GM21367 (cell line): ENCODE results near the gene KRTAP10-12.

Source experiments
- ATAC-seq: cut with Tn5 transposase; IDR thresholded peaks from one replicate; pipeline ENCODE4 v1.9.1; 2021; ENCODE audit not compliant: unreplicated experiment

KRTAP10-12 gene

DNA sequence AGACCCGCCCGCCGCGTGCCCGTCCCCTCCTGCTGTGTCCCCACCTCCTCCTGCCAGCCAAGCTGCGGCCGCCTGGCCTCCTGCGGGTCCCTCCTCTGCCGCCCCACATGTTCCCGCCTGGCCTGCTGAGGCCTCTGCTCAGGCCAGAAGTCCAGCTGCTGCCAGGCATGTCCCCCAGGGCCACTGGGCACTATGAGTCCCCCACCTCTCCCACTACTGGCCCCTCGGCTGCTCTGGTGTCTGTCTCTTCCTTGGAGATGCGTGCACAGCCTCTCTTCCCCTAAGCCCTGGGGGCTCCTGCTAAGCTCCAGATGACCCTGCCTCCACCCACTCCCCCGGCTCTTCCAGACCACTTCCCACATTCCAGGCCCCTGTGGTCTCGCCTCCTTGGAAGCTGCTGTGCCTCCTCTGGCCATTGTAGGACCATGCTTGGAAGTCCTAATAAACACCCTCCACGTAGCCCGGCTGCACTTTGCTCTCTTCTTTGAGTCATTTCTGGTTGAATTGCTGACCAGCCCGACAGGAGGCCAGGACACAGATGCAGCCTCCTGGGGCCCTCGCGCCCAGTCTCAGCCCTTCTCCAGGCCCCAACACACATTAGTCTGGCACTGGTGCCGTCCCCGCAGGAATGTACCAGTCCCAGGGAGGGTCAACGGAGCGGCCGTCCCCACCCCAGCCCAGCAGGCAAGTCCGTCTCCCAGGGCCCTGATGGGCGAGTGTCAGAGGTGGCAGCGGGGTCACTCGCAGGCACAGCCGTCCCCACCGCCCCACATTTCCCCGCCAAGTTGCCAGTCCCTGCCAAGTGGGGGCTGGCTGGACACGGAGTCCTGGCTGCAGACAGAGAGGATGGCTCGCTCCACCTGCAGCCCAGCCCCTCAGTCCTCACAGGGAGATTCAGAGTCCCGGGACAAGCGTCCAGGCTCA is 1.1 kb downstream of the KRTAP10-12 start:
- ATAC-seq: no peak

DNA sequence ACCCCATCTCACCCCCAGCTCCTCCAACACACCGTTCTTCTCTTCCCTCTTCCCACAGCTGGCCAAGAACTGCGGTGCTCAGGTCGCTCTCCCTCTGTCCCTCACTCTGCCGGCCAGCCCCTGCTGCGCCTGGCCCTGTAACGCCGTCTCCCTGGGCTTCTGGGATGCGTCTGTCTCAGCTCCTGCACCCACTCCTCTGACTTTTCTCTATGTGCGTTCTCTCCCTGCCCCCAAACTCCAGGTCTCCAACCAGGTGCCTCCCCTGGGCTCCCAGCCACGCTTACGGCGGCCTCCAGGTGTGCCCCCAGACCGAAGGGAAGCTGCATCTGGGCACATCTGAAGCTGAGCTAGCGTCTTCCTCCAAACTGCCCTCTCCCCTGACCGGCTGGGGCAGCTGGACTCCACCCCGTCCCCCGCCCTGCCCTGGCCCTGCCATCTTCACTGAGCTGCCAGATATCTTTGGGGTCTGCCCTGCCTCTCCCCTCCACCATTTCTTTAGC is 2.6 kb downstream of the KRTAP10-12 start:
- ATAC-seq: no peak

DNA sequence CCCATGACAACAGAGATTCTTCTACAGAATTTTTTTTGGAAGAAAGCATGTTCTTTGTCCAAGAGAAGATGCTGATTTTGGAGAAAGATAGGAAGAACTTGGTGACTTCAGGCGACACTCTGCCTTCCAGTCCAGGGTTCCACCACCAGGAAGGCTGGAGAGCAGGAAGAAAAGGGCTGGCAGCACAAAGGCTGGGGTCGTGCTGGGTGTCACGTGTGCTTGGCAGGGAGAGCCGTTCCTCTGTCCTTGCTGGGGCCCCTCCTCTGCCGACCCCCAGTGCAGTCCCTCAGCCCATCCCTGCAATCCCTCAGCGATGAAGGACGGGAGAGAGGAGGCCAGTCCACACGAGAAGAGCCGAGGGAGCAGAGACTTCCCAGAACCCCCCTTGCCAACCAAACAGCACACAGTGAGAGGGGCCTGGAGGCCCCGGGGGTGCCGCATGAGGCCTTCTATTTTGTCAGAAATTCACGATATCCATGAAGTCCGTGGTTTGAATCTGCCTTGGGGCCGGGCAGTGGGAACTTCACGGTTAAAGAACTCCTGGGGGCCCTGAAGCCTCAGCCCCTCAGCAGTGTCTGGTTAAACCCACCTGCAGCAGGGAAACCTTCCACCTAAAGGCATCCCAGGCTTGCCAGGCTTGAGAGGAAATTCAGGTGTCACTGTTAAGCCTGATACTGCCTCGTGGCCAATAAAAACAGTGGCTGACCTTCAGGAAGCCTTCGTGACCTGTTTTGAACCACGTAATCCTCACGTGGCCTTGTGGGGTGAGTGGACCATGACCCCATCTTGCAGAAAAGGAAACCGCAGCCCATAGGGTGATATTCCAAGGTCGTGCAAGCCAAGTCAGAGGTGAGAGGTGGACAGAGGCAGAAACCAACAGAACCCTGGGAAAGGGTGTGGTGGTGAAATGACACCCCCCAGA is 3.4 kb downstream of the KRTAP10-12 start:
- no peak for ATAC-seq

DNA sequence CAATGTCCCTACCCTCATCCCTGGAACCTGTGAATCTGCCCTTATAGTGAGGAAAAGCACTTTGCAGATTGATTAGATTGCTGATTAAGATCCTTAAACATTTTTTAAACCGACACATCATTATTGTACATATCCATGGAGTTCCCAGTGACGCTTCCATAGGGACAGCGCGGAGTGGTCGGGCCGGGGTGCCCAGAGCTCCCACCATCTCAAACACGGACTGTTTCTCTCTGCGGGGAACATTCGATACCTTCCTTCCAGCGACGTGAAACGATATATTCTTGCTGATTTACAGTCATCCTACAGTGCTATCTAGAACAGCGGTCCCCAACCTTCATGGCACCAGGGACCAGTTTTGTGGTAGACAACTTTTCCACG is 4.0 kb downstream of the KRTAP10-12 start:
- no peak for ATAC-seq

DNA sequence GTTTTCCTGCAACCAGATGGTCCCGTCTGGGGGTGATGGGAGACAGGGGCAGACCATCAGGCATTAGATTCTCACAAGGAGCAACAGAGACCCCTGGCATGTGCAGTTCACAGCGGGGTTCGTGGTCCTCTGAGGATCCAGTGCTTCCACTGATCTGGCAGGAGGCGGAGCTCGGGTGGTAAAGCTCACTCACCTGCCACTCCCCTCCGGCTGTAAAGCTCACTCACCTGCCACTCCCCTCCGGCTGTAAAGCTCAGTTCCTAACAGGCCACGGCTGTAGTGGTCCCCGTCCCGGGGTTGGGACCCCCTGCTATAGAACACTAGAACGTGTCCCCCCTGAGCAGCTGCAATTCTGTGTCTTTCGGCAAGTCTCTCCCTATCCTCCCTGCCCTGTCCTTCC is 4.6 kb downstream of the KRTAP10-12 start:
- no peak for ATAC-seq

DNA sequence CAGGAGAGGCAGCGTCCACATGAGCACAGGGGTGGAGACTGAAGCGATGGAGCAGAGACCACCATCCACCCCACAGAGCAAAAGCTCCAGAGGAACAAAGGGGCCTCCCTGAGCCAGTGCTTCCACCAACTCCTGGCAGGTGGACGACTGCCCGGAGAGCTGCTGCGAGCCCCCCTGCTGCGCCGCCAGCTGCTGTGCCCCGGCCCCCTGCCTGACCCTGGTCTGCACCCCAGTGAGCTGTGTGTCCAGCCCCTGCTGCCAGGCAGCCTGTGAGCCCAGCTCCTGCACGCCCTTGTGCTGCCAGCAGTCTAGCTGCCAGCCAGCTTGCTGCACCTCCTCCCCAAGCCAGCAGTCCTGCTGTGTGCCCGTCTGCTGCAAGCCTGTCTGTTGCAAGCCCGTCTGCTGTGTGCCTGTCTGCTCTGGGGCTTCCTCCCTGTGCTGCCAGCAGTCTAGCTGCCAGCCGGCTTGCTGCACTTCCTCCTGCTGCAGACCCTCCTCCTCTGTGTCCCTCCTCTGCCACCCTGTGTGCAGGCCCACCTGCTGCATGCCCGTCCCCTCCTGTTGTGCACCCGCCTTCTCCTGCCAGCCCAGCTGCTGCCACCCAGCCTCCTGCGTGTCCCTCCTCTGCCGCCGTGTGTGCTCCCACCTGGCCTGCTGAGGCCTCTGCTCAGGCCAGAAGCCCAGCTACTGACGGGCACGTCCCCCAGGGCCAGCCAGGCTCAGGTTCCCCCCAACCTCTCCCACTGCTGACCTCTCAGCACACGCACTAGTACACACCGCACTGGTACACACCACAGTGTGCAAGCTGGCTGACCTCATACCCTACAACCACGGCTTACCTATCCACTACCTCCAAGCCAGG is 5.4 kb downstream of the KRTAP10-12 start:
- no peak for ATAC-seq

DNA sequence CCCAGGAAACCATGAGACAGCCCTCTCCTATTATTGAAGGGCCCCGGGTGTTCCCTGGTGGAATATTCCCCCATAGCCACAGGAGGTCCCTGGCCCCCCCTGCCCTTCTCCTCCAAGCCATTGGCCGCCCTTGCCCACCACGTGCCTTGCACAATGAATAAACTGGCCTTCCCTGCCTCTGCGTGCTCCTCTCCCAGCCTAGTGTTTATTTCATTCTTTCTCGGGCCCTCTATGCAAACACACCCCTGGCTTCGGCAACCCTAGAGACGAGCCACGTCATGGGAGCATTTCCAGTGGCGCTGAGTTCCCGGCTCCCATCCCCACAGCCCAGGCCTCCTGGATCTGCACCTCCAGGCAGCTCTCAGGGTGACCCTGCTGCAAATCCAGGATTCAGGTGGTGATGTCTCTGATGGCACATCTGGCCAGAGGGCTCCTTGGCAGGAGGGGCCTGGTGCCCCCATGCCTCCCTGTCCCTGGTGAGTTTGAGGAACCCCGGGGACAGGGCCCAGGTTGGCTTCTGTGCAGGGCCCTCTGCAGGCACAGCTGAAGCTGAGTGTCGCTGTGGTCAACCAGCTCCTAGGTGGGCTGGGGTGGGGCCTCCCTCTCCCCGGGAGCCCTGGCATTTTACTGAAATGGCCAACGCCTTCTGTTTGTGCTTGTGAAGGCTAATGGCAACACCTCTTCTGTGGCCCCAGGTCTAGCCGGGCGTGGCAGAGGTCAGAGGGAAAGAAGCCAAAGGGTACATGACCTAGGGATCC is 6.2 kb downstream of the KRTAP10-12 start:
- no peak for ATAC-seq

DNA sequence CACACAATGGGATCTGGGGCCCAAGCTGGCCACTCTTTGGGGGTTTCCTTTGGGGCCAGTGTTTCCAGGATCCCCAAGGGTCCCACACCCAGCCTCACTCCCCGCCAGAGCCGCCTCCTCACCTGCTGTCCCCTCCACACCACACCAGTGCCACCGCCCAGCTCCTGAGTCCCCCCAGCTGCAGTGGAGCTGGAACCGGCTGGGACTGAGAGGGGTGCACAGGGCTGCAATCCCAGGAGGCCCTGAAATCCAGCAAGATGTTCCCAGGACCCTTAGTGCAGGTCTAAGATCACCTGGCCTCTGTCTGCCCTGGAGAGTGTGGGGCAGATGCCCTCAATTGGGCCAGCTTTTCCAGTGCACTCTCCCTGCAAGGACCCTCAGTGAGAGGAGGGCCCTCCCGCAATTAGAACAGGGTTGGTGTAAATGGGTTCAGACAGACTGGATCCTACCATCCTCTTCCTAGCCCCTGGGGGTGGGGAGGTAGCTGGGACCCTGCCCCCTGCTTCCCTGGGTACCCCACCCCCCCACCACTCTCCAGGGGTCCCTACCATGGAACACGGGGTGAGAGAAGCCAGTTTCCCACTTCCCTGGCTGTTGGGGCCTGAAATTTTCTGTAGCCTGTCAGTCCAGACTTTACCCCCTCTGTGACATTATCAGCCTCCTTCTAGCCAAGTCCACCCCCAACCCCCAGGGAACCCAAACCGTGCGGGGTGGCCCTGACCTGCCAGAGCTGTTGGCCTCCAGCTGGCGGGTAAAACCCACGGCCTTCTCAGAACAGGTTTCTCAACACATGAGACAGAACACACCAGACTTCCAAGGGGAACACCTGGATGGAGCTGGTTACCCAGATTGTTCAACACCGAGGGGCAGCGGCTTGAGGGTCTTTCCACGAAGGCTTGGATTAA is 7.0 kb downstream of the KRTAP10-12 start:
- no peak for ATAC-seq

DNA sequence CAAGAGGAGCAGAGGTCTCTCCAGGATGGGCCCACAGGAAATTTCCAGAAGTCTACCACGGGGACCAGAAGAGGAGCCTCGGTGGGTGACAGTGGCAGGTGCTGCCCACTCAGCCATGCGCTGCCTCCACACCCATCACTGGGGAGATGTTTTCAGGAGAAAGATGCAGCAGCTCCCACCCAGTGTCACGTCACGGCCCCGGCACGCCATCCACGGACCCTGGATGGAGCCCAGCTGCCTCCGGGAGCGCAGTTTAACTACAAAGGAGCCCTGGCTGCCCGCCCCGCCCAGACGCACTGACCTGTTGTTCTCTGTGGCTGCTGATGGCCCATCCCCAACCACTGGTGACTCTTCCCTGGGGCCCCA is 7.6 kb downstream of the KRTAP10-12 start:
- ATAC-seq: no peak

DNA sequence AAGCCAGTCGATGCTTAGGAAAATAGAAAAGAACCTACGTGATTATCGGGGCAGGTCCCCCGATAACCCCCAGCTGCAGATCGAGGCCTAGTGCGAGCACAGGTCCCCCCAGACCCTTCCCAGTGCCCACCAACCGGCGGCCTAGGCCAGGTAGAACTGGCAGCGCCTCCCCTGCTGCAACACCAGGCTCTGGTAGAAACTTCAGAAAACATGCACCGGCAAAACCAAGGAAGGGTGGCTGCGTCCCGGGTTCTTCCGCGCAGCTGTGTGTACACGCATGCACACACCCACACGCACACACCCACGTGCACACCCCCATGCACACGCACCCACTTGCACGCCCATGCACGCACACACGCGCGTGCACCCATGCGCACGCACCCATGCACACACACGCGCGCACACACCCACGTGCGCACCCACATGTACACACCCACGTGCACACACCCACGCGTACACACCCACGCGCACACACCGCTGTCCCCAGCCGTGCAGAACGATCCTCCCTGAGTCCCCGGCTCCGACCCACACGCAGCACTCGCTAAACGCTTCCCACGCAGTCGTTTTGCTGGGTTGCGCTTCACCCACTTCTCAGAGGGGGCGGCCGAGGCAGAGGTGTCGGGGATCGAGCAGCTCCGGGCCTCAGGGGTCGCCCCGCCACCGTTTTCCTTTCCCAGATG is 9.2 kb downstream of the KRTAP10-12 start:
- no peak for ATAC-seq

DNA sequence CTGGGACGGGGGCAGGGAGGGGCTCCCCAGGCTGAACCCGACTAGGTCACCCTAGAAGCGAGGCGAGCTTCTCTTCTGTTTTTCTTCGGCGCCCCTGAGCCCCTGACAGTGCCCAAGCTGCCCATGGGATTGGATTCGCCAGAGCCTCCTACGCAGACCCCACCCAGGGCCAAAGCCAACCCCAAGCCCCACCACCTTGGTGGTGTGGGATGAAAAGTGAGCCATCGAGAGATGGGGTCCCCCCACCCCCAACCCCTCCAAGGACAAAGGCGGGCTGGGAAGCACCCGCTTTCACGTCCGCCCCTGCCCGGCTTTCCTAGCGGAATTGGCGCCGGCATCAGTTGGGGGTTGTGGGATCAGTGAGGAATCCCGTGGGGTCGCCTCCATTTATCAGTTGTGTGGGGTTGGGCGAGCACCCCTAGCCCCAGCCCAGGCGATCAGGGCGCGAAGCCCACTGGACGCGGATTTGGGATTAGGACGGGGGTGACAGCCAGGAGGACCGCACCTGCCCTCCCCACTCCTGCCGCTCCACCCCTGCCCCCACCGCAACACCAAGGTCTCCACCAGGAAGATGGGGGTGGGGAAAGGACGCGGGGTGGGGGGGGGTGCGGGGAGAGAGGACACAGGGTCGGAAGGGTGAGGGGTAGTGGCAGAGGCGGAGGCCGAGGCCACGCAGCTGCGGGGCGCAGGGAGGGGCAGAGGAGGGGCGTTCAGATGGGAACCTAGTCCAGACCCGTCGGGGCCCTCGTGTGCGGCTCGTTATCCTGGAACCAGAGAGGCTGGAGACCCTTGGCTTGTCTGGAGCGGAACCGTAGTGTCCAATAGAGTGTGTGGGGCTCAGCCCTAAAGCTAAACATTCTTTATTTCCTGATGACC is 10.0 kb downstream of the KRTAP10-12 start:
- ATAC-seq: no peak

DNA sequence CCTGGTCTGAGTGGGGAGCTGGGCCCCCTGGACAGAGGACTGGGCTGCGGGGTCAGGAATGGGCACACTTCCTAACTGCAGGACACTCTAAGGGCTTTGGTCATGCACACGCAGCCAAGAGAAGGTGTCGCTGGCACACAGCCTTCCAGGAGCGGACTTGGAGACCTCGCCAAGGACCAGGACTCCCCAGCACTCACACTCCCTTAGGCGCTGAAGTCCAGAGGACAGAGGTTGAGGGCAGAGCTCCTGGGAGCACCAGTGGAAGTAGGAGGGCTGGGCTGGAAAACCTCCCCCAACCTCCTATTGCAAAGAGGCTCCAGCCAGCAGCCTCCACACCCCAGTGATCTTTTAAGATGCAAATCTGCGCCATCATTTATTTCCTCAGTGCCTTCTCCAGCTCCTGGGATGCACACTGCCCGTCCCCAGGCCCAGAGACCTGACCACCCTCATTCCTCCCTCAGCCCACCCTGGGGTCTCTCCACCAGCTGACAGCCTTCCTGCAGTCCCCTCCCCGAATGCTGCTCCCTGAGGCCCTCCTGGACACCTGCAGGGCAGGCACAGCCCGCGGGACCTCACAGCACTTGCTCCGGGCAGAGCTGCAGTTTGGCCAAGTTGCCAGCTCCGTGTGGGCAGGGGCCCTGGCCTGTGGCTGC is 11.4 kb downstream of the KRTAP10-12 start:
- no peak for ATAC-seq

DNA sequence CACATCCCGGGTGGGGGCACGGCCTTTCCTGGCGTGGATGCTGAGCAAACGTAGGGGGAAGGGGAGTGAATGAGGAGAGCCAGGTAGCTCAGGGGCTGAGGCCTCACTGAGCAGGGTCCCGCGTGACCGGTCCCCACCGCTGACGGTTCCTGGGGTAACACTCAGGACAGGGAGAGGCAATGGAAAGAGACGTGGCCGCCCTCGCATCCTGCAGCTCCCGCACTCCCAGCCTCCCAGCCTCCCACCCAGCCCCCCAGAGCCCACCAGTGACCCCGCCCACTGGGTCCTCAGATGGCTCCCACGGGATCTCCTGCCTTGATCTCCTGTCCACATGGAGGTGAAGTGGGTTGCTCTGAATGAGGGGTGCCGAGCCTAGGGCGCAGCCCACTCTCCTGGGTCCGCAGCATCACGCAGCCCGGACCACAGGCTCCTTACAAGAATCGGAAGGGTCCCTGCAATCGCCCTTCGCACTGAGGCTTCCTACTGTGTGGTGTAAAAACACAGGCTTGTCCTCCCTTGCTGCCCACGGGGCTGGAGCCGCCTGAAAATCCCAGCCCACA is 12.0 kb downstream of the KRTAP10-12 start:
- no peak for ATAC-seq

DNA sequence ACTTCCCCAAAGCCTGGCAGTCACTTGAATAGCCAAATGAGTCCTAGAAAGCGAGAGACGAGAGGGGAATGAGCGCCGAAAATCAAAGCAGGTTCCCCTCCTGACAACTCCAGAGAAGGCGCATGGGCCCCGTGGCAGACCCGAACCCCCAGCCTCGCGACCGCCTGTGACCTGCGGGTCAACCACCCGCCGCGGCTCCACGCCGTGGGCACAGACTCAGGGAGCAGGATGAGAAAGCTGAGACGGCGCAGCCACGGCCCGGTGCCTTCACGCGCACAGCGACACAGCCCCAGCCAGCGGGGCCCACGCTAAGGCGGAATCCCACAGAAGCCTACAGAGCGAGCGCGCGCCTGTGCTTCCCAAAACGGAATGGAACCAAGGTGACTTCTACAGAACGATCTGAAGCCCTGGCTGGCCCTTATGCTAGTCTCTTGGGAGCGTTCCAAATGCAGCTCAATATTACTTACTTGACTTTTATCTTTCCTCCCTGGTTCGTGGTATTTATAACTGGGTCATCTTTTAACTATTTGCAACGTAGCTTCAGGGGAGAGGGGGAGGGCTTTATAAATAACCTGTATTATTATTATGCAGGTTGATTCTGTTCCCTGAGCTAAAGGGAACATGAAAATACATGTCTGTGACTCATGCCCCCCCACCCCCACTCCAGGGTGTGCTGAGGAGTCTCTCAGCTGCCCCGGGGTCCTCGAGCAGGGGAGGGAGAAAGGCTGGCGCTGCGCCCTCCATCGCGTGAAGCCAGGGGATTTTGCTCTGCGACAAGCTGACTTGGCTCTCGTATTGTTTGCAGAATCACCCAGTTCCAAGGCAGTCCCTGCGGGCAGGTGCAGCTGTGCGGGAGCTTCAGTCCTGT is 12.7 kb downstream of the KRTAP10-12 start:
- ATAC-seq: no peak

DNA sequence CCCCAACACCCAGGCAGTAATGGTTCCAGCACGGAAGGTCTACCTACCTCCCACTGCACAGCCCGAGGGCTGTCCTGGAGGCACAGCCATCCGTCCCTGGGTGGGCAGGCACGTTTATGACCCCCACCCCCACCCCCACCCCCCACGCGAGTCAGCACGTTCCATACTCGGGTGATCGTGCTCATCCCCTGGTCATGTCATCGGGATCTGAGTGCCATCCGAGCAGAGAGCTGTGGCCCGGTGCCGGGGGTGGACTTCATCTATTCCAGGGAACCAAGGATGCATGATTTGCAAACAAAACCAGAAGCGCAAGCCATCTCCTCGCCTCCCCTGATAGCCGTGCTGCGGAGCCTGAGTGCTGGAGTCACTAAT is 13.3 kb downstream of the KRTAP10-12 start:
- ATAC-seq: no peak
